HG02852 (cell line): ENCODE data around the gene LZTR1.
"Not testable (repeated sequence)": the region's sequence is repeated elsewhere in the genome, so short reads cannot be mapped to it uniquely, and the experiment has no call there.

ENCODE experiments used
- ATAC-seq: cut with Tn5 transposase; IDR thresholded peaks from one replicate; pipeline ENCODE4 v1.9.1; 2021; ENCODE audit warnings: mild to moderate bottlenecking, moderate library complexity; ENCODE audit not compliant: unreplicated experiment

LZTR1 gene

GRCh38 chr22:20994128-20994901 is 12.2 kb downstream of the LZTR1 start:
- ATAC-seq = no peak

DNA sequence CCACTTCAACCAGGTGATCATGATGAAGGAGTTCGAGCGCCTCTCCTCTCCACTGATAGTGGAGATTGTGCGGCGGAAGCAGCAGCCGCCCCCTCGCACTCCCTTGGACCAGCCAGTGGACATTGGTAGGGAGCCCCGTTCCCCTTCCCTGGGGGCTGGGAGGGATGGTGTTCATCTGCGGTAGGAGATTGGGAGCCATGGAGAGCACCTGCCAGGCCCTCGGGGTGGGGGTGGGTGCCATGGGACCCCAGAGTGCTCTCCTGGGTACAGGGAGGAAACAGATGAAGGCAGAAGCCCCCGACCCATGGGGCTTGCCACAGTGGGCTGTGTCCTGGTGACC is 12.8 kb downstream of the LZTR1 start:
- no peak for ATAC-seq

GRCh38 chr22:20995329-20996030 is 13.4 kb downstream of the LZTR1 start:
- ATAC-seq = no peak

DNA sequence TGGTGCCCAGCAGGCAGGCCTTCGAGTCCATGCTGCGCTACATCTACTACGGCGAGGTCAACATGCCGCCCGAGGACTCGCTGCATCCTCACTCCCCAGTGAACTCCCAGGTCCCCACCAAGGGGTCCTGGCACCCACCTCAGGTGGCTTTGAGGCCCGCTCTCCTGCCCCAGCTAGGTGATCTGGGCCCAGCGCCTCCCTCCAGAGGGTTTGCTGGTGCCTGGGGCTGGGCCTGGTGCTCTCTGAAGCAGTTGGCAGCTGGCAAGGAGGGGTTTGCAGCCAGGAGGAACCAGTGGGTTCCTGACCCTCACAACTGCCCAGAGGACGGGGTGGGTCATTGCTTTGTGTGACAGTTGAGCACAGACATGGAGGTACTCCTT is 13.9 kb downstream of the LZTR1 start:
- no peak for ATAC-seq

- no peak for ATAC-seq
These were observed 14.8 kb downstream of the LZTR1 start for GRCh38 chr22:20996598-20997535.

DNA sequence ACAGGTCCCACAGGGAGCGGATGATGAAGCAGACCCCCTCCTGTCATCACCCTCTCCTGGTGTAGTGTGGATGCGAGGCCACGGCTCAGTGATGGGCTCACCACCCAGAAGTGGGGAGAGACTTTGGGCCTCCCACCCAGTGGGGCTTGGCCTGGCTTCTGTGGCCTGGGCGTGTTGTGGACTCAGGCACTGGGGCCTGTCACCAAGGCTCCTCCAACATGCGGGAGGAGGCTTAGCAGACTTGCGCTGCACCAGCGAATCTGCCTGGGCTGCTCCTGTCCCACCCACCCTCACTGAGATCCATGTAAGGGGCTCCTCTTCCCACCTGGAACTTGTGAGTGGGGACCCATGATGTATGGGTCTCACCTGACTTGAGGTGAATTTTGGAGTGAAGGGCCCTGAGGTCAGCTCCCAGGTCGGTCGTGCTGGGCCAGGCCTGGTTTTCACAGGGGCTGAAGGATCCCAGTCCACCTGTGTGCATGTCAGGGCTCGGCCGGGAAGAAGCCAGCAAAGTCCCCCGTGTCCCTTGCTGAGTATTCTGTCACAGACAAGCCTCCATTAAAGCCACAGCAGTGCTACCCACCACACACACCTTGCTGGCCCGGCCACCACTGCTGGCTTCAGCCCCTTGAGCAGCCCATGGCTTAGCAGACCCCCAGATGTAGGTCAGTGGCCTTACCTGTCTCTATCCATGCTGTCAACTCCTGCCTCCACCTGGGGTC is 15.6 kb downstream of the LZTR1 start:
- no peak for ATAC-seq

GRCh38 chr22:20998411-20999336 is 16.6 kb downstream of the LZTR1 start:
- no peak for ATAC-seq

GRCh38 chr22:20999350-21000206 is 17.5 kb downstream of the LZTR1 start:
- no peak for ATAC-seq

- no peak for ATAC-seq
These were observed 18.3 kb downstream of the LZTR1 start for GRCh38 chr22:21000207-21000986.

DNA sequence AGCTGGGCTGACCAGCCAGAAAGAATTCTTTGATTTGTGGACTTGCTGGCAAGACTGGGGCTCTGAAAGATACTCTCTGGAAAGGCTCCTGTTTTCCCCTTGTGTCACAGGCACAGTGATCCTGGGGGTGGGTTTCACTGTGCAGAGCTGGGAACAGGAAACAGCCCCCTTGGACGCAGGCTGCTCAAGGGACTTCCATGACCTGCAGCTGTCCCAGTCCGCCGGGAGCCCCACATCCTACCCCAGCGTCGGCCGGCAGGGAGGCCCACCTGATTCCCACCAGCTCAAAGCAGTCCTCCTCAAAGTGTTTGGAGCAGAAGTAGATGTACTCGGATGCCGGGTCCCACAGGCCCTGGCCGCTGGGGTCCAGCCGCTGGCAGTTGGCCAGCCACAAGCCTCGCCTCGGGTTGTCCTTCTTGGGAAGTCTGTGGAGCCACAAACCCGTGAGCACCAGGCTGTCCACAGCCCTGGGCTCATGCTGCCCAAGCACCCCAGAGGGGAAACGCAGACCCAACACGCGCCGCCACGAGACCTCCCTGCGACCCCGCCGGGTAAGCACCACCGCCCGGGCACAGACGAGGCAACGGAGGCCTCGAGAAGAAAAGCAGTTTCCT is 19.0 kb downstream of the LZTR1 start:
- ATAC-seq = peak; percentile 14

DNA sequence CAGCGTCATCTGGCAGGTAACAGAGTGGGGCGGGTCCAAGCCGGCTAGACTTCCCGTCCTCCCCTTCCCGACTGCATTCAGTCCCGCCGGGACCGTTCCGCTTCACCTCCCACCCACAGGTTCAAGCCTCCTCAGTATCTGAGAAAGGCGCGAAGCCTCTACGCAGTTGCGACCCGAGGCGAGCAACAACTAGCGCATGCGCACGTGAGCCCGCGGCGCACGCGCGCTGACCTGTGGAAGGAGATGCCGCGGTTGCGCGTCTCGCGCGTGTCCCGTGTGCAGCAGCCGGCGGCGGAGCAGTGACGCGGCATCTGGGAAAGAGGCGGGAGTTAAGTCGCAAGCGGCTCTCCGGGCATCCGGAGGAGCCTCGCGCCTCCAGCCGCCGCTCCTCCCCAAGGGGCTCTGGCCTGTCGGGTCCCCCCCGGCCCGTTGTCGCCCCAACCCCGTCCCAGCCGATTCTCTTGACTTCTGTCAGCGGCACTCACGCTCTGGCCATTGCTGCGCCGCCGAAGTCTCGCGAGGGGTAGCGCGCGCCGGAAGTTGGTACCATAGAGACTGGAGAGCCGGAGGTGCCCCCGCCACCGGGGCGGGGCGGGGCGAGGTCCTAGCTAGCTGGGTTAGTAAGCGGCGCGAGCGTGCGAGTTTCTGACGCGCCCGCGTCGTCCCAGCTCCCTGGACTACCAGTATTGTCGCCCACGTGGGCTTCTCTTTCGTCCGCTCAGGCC is 19.7 kb downstream of the LZTR1 start, which contains the start of gene THAP7:
THAP7 (minus strand) TSS at position 518 of the 725 bp plus-strand sequence; CDS start at position 311, 207 bp downstream.
- ATAC-seq = peak; percentile 87

- ATAC-seq = no peak
These were observed 21.7 kb downstream of the LZTR1 start for GRCh38 chr22:21003782-21004181.

DNA sequence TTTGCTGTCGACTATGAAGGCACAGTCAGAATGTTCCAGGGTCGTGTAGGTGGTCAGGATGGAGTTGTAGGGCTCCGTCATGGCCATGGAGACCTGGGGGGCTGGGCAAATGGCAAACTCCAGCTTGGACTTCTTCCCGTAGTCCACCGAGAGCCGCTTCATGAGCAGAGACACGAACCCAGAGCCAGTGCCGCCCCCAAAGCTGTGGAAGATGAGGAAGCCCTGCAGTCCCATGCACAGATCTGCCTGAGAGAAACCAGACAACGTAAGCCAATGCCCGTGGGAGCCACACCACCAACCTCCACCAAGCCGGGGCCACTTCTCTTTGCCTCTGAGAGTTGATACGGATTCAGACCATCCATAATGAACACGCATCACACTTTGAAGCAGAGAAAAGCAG is 27.1 kb downstream of the LZTR1 start:
- ATAC-seq = not testable (repeated sequence)

- ATAC-seq = no peak
These were observed 27.7 kb downstream of the LZTR1 start for GRCh38 chr22:21009638-21010425.

DNA sequence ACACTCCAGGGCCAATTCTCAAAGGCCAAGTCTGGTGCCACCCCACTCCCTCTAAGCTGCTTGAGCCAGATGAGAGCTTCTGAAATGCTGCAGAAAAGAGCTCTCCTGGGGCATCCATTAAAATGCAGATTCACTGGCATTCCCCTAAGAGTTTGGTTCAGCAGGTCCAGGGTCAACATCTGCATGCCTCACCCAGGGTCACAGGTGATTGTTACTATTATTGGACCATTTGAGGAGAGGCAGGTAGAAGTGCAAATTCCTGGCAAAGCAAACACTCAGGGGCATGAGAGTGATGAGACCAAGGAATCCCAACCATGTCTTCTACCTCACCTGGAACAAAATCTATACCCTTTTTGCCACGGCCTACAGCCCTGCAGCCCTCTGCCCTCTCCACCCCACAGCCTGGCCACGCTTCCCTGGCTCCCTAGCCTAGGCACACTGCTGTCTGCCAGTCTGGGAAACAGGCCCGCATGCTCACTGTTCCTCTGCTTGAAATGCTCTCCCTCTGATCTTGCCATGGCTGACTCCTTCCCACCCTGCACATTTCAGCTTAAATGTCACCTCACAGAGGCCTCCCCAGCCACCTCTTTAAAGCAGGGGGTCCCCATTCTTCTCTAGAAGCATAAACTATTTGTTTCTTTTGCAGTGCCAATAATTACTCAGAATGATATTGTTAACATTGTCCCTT is 28.5 kb downstream of the LZTR1 start:
- no peak for ATAC-seq
